K562 (cell line): ENCODE results near the gene KIF18B. TPM values are rescaled to one million over a fixed set of nuclear protein-coding genes. Genes with fewer than 3 reads are reported as not detected.

Source experiments
- ATAC-seq: fragments of 200-7000 bp; cut with Tn5 transposase; 3 replicates; pipeline ENCODE4 v1.9.1; 2020; ENCODE audit warnings: moderate library complexity
- BruUV-seq: library from RNA; stranded (reverse); fragments of 400-500 nt; replicated peaks from 2 replicates; lab custom pipeline; 2021; lab: Mats Ljungman, UMichigan
- CTCF ChIA-PET: fragments of 300-600 bp; formaldehyde crosslinking; extraction: SDS; loops from one replicate; lab custom pipeline; 2021; ENCODE audit warnings: low intra/inter-chr PET ratio; lab: Yijun Ruan, JAX
- POLR2A ChIA-PET: fragments of 300-600, 350-650 bp; sonication (Branson Sonifier 250); formaldehyde crosslinking; extraction: SDS; loops from one replicate; lab custom pipeline; 2021; ENCODE audit warnings: antibody characterized with exemption, inconsistent platforms; lab: Yijun Ruan, JAX
- DNase-seq, 4 experiments: peaks; one replicate each; pipeline versions ENCODE4 v3.0.0 to v3.0.0-alpha.2; 2011 to 2018; ENCODE audit warnings: low spot score in 3 of 4, mixed read lengths in 3 of 4; ENCODE audit errors: extremely low read depth in 1 of 4
- FAIRE-seq: peaks from 2 replicates; lab custom pipeline; 2011; peaks lifted over from hg19 to GRCh38; lab: Jason Lieb, UNC
- H2AFZ ChIP-seq: 2 replicates; pipeline ENCODE4 v1.6.0; 2011; ENCODE audit warnings: low read depth, low read length, control low read depth, inconsistent platforms
- H3K27ac ChIP-seq: fragments of 200-600 bp; 3 replicates; pipeline ENCODE4 v1.8.0; 2011; ENCODE audit warnings: low read depth, mild to moderate bottlenecking, control low read depth, inconsistent platforms, low read length, moderate library complexity, mixed read lengths; ENCODE audit errors: extremely low read depth
- H3K27me3 ChIP-seq, 2 experiments: fragments of 300-600 bp in 1 of 2; 2 replicates in 1 of 2; 3 replicates in 1 of 2; pipeline versions ENCODE4 v1.6.0 to v1.8.0; 2011; ENCODE audit warnings: inconsistent platforms in 2 of 2, low read length in 2 of 2, mild to moderate bottlenecking in 1 of 2, mixed read lengths in 1 of 2, moderate library complexity in 1 of 2; ENCODE audit not compliant: control insufficient read depth in 2 of 2, insufficient read depth in 2 of 2
- H3K36me3 ChIP-seq: fragments of 300-600 bp; 3 replicates; pipeline ENCODE4 v1.8.0; 2011; ENCODE audit warnings: mild to moderate bottlenecking, low read length, inconsistent platforms; ENCODE audit not compliant: control insufficient read depth, insufficient read depth
- H3K4me1 ChIP-seq, 2 experiments: fragments of 200-600 bp in 1 of 2; replicated peaks in 1 of 2; 2 replicates in 1 of 2; 3 replicates in 1 of 2; pipeline versions ENCODE4 v1.5.1 to v1.8.0; 2011; ENCODE audit warnings: inconsistent platforms in 2 of 2, low read length in 2 of 2, mild to moderate bottlenecking in 1 of 2, mixed read lengths in 1 of 2, moderate library complexity in 1 of 2; ENCODE audit not compliant: control insufficient read depth in 2 of 2, insufficient read depth in 2 of 2
- H3K4me2 ChIP-seq: 2 replicates; pipeline ENCODE4 v1.6.1; 2011; ENCODE audit warnings: low read length, control low read depth, inconsistent platforms, mixed read lengths; ENCODE audit not compliant: insufficient read depth
- H3K4me3 ChIP-seq: fragments of 200-600 bp; sonication (generic), shearing (Covaris generic); 2 replicates; pipeline ENCODE4 v1.5.1; 2016; ENCODE audit warnings: control low read depth, inconsistent platforms
- H3K79me2 ChIP-seq: fragments of 200-600 bp; 3 replicates; pipeline ENCODE4 v1.8.0; 2011; ENCODE audit warnings: low read length, inconsistent platforms; ENCODE audit not compliant: control insufficient read depth, insufficient read depth
- H3K9ac ChIP-seq, 2 experiments: 2 replicates each; pipeline versions ENCODE4 v1.6.0 to v1.6.1; 2011; ENCODE audit warnings: low read depth in 2 of 2, low read length in 2 of 2, control low read depth in 1 of 2, inconsistent platforms in 1 of 2, mild to moderate bottlenecking in 1 of 2, mixed read lengths in 1 of 2; ENCODE audit not compliant: insufficient read depth in 1 of 2
- H3K9me1 ChIP-seq: one replicate; pipeline ENCODE4 v1.6.0; 2011; ENCODE audit warnings: inconsistent platforms, mild to moderate bottlenecking, low read length, moderate library complexity; ENCODE audit not compliant: control insufficient read depth, insufficient read depth
- H3K9me3 ChIP-seq: replicated peaks from 2 replicates; pipeline ENCODE4 v1.5.1; 2011; ENCODE audit warnings: low read depth, low read length, inconsistent platforms; ENCODE audit not compliant: control insufficient read depth, insufficient read depth
- H4K20me1 ChIP-seq: replicated peaks from 2 replicates; pipeline ENCODE4 v1.6.1; 2011; ENCODE audit warnings: low read length, inconsistent platforms, mixed read lengths; ENCODE audit not compliant: control insufficient read depth, insufficient read depth
- ADNP ChIP-seq: fragments of 200-800 bp; sonication (Bioruptor generic); IDR thresholded peaks from 2 replicates; pipeline ENCODE4 v1.6.1; 2016; ENCODE audit warnings: missing genetic modification characterization, missing compliant biosample characterization
- BCOR ChIP-seq: fragments of 450-650 bp; IDR thresholded peaks from 2 replicates; pipeline ENCODE4 v1.6.1; 2016
- CHD4 ChIP-seq: fragments of 200-600 bp; sonication (generic); IDR thresholded peaks from 3 replicates; pipeline ENCODE4 v1.6.1; 2012; ENCODE audit warnings: low read depth, mild to moderate bottlenecking, mixed read lengths, low read length, inconsistent platforms; ENCODE audit not compliant: insufficient read depth, insufficient replicate concordance, poor library complexity, severe bottlenecking
- HNRNPK ChIP-seq: fragments of 200-400 bp; formaldehyde crosslinking; IDR thresholded peaks from one replicate; pipeline ENCODE4 v1.6.1; 2018; ENCODE audit warnings: mild to moderate bottlenecking, low read depth, low read length; ENCODE audit not compliant: poor library complexity, severe bottlenecking
- KDM1A ChIP-seq, 2 experiments: fragments of 450-650 bp; IDR thresholded peaks; 2 replicates each; pipeline ENCODE4 v1.6.1; 2016; ENCODE audit warnings: mild to moderate bottlenecking in 2 of 2
- NBN ChIP-seq: fragments of 450-650 bp; IDR thresholded peaks from 2 replicates; pipeline ENCODE4 v1.6.1; 2016; ENCODE audit warnings: low read depth, mild to moderate bottlenecking
- NR2F6 ChIP-seq: fragments of 450-650 bp; formaldehyde crosslinking; IDR thresholded peaks from 2 replicates; pipeline ENCODE4 v1.4.0; 2020; ENCODE audit warnings: mild to moderate bottlenecking
- RBM25 ChIP-seq: fragments of 200-400 bp; formaldehyde crosslinking; IDR thresholded peaks from 2 replicates; pipeline ENCODE4 v1.6.1; 2018; ENCODE audit warnings: low read length, low read depth, moderate library complexity; ENCODE audit not compliant: severe bottlenecking
- SIRT6 ChIP-seq: IDR thresholded peaks from one replicate; pipeline ENCODE4 v1.6.1; 2012; ENCODE audit warnings: low read depth, mild to moderate bottlenecking, control low read depth, inconsistent platforms, low read length, moderate library complexity
- SMARCA5 ChIP-seq: fragments of 450-650 bp; IDR thresholded peaks from 2 replicates; pipeline ENCODE4 v1.6.1; 2016
- ZBTB17 ChIP-seq: fragments of 450-650 bp; formaldehyde crosslinking; IDR thresholded peaks from 2 replicates; pipeline ENCODE4 v1.4.0; 2020; ENCODE audit warnings: mild to moderate bottlenecking
- ZFP36 ChIP-seq: fragments of 150-350 bp; IDR thresholded peaks from 2 replicates; pipeline ENCODE4 v1.6.1; 2018; ENCODE audit warnings: low read length, low read depth; ENCODE audit not compliant: partially characterized antibody
- ZNF175 ChIP-seq: fragments of 200-800 bp; sonication (Bioruptor generic); IDR thresholded peaks from 2 replicates; pipeline ENCODE4 v1.6.1; 2016; ENCODE audit warnings: low read depth, mild to moderate bottlenecking, missing genetic modification characterization, missing compliant biosample characterization
- ZNF232 ChIP-seq: sonication (generic); formaldehyde crosslinking; IDR thresholded peaks from 2 replicates; pipeline ENCODE4 v1.8.0; 2022; ENCODE audit warnings: mild to moderate bottlenecking, missing genetic modification reagents
- WGBS: fragments of 100-300 bp; shearing (Covaris generic); methylation state at CpG from one replicate; pipeline ENCODE4 v1.1.6; 2016; ENCODE audit warnings: low coverage, mixed read lengths; ENCODE audit not compliant: insufficient coverage; ENCODE audit errors: missing lambda C conversion rate; 5-methylcytosine and 5-hydroxymethylcytosine counted together
- in situ Hi-C: fragments of 300-500 bp; cut with MboI; formaldehyde crosslinking; loops from 4 replicates; pipeline ENCODE4 v1.15.0; 2018; ENCODE audit warnings: inconsistent platforms, mixed read lengths
- intact Hi-C: fragments of 100-400 bp; cut with micrococcal nuclease; formaldehyde crosslinking; loops from 2 replicates; pipeline ENCODE4 v1.14.2; 2022
- polyA plus RNA-seq, 8 experiments: library from polyadenylated mRNA; depleted of rRNA in 4 of 8; stranded (reverse) in 5 of 8; unstranded in 3 of 8; fragments of >200 nt; fragmentation: Nextera tagmentation in 2 of 8; fragmentation: Illumina TruSeq in 1 of 8; extraction: Ambion mirVana in 2 of 8; extraction: Trizol in 1 of 8; gene quantifications; 2 replicates each; pipeline versions ENCODE4 v1.2.1 to v1.2.3, GENCODE V29; 2011 to 2014; ENCODE audit warnings: inconsistent platforms in 1 of 8, missing spikeins in 1 of 8
- total RNA-seq, 7 experiments: library from RNA; depleted of rRNA in 6 of 7; stranded (reverse); fragments of >200 nt in 6 of 7; fragmentation: Illumina TruSeq in 2 of 7; extraction: Trizol in 2 of 7; gene quantifications; 2 replicates each; pipeline versions ENCODE4 v1.2.1 to v1.2.3, GENCODE V29; 2011 to 2021; ENCODE audit warnings: low replicate concordance in 1 of 7
- TF ChIP-seq, protein P1 (sequence below): fragments of 250-450 bp; sonication (Bioruptor Pico); IDR thresholded peaks from 2 replicates; pipeline ENCODE4 v1.5.0; 2021; ENCODE audit warnings: mild to moderate bottlenecking, borderline replicate concordance
- TF ChIP-seq, protein P2 (sequence below), 2 experiments: fragments of 250-450 bp in 1 of 2; fragments of 450-650 bp in 1 of 2; sonication (Bioruptor Pico) in 1 of 2; IDR thresholded peaks; 2 replicates each; pipeline versions ENCODE4 v1.6.1 to v1.8.0; 2016 to 2021; ENCODE audit warnings: mild to moderate bottlenecking in 2 of 2, moderate library complexity in 2 of 2, missing compliant biosample characterization in 1 of 2, missing genetic modification characterization in 1 of 2
- TF ChIP-seq, protein P3 (sequence below): sonication (generic); formaldehyde crosslinking; IDR thresholded peaks from 2 replicates; pipeline ENCODE4 v1.8.0; 2022; ENCODE audit warnings: mild to moderate bottlenecking, missing genetic modification reagents, borderline replicate concordance

Gene KIF18B
- total and polyA plus RNA-seq, 9 of the 15 experiments (the other 6 are each of a cell fraction or from before 2014, with no cell fraction given): 2.0 to 42.8 (median 13.2) TPM

GRCh38 chr17:44948315-44948795, 782 bp upstream of the KIF18B start:
- H3K36me3 ChIP-seq: peaks cover 27% of the 10 kb centered on the region
- H3K9ac ChIP-seq: peak overlapping the region; percentile 93; a peak in 3 of 4 replicates
- peak overlapping the region; percentile 87 for H3K27ac ChIP-seq
- H3K4me2 ChIP-seq: peak overlapping the region; percentile 98
- POLR2A ChIA-PET: interaction anchor here (0.5 kb wide), 1 partner anchor 55 kb away, joined by 4 read pairs; no protein-coding TSS in a partner anchor
- H3K4me1 ChIP-seq: peaks cover 5 to 20% of the 10 kb centered on the region in 2 experiments; a peak in 3 of 5 replicates
- peak overlapping the region; percentile 99 for H2AFZ ChIP-seq
- no peak for DNase-seq
- no peaks in the 10 kb centered on the region for H3K9me1 ChIP-seq
- in situ Hi-C loops: no loop called here
- intact Hi-C loops: no loop called here
- WGBS: 82% methylated on average over 7 of the region's 7 CpGs
- CTCF ChIA-PET: interaction anchor here (1.2 kb wide), 1 partner anchor 71 kb away, joined by 3 read pairs; no protein-coding TSS in a partner anchor
- H3K9me3 ChIP-seq: no peaks in the 10 kb centered on the region
- peaks cover 47% of the 10 kb centered on the region for H3K79me2 ChIP-seq
- TF ChIP-seq ZFP36 (no peak), KDM1A (IDR thresholded peaks at IDR 0.05) (peak; percentile 33 to 59; a peak in 2 of 4 replicates), HNRNPK (no peak), BCOR (peak; percentile 85), RBM25 (peak; percentile 90), ZBTB17 (CRISPR knock-in tag) (no peak), ADNP (tag) (0 out of 2 replicates have a peak, but pooled peaks have one; percentile 26), NR2F6 (no peak), SMARCA5 (0 out of 2 replicates have a peak, but pooled peaks have one; percentile 62), SIRT6 (no peak), ZNF175 (CRISPR knock-in tag) (0 out of 2 replicates have a peak, but pooled peaks have one; percentile 21), ZNF232 (CRISPR knock-in tag) (peak; percentile 16; the same call in 1 of the 2 replicates), CHD4 (peak; percentile 42), NBN (no peak)
- TF ChIP-seq, protein P1, sequence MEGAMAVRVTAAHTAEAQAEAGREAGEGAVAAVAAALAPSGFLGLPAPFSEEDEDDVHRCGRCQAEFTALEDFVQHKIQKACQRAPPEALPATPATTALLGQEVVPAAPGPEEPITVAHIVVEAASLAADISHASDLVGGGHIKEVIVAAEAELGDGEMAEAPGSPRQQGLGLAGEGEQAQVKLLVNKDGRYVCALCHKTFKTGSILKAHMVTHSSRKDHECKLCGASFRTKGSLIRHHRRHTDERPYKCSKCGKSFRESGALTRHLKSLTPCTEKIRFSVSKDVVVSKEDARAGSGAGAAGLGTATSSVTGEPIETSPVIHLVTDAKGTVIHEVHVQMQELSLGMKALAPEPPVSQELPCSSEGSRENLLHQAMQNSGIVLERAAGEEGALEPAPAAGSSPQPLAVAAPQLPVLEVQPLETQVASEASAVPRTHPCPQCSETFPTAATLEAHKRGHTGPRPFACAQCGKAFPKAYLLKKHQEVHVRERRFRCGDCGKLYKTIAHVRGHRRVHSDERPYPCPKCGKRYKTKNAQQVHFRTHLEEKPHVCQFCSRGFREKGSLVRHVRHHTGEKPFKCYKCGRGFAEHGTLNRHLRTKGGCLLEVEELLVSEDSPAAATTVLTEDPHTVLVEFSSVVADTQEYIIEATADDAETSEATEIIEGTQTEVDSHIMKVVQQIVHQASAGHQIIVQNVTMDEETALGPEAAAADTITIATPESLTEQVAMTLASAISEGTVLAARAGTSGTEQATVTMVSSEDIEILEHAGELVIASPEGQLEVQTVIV (CRISPR knock-in tag): no peak
- TF ChIP-seq, protein P2, sequence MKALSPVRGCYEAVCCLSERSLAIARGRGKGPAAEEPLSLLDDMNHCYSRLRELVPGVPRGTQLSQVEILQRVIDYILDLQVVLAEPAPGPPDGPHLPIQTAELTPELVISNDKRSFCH (CRISPR knock-in tag; IDR thresholded peaks at IDR 0.05): no peak
- TF ChIP-seq, protein P2 (tag; IDR thresholded peaks at IDR 0.05): peak; percentile 5; the same call in 1 of the 2 replicates
- TF ChIP-seq, protein P3, sequence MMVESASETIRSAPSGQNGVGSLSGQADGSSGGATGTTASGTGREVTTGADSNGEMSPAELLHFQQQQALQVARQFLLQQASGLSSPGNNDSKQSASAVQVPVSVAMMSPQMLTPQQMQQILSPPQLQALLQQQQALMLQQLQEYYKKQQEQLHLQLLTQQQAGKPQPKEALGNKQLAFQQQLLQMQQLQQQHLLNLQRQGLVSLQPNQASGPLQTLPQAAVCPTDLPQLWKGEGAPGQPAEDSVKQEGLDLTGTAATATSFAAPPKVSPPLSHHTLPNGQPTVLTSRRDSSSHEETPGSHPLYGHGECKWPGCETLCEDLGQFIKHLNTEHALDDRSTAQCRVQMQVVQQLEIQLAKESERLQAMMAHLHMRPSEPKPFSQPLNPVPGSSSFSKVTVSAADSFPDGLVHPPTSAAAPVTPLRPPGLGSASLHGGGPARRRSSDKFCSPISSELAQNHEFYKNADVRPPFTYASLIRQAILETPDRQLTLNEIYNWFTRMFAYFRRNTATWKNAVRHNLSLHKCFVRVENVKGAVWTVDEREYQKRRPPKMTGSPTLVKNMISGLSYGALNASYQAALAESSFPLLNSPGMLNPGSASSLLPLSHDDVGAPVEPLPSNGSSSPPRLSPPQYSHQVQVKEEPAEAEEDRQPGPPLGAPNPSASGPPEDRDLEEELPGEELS: peak; percentile 58; the same call in 1 of the 2 replicates
- no TSS peak for BruUV-seq
- H3K27me3 ChIP-seq: peaks cover 0 to 4% of the 10 kb centered on the region in 2 experiments; a peak in 2 of 5 replicates
- peak overlapping the region; percentile 81 for H3K4me3 ChIP-seq
- no peak for FAIRE-seq
- no peaks in the 10 kb centered on the region for H4K20me1 ChIP-seq
- ATAC-seq: no peak
